GM18870 (cell line): ENCODE measurements around the gene ZC3HAV1L.
"Not testable (repeated sequence)": the region's sequence is repeated elsewhere in the genome, so short reads cannot be mapped to it uniquely, and the experiment has no call there.

ENCODE experiments used
- ATAC-seq: cut with Tn5 transposase; IDR thresholded peaks from one replicate; pipeline ENCODE4 v1.9.1; 2021; ENCODE audit warnings: moderate library complexity; ENCODE audit not compliant: unreplicated experiment

The ZC3HAV1L gene

DNA sequence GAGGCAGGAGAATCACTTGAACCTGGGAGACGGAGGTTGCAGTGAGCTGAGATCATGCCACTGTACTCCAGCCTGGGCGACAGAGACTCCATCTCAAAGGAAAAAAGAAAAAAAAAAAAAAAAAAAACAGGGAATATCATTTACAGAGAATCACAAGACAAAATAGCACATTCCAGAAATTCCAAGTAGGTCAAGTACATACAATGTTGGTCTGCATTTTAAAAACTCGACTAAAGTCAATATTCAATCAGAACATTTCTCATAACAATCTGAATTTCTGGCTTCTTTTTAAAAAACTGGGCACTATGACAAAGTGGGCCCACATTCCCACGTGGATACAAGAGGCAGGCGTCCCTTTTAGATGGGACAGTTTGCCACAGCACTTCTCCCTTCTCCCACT, 12.8 kb downstream of the ZC3HAV1L start:
- no peak for ATAC-seq

DNA sequence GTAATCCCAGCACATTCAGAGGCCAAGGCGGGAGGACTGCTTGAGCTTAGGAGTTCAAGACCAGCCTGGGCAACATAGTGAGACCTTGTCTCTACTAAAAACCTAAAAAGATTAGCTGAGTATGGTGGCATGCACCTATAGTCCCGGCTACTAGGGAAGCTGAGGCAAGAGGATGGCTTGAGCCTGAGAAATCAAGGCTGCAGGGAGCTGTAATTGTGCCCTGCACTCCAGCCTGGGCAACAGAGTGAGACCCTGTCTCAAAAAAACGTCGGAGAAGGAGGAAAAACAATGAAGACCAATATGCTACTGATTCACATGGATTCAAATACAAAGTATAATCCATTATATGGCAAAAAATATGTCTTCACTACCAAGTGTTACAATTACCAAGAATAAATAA, 13.6 kb downstream of the ZC3HAV1L start:
- no peak for ATAC-seq

DNA sequence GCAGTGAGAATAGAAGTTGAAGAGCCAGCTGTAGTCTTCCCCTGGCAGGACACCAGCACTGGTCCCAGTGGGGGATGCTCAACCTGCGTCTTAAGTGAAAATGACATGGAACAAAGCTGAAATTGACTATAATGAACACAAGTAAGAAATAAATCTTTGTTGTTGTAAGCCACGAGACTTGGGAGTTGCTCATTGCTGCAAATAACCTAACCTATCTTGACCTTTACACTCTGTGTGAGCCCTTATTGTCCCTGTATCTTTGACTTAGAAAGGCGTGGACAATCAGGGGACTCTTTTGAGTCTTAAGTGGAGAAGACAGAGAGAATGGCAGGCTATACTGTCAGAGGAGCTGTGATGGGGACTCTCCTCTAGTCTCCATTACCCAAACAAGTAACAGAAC, 16.9 kb downstream of the ZC3HAV1L start:
- no peak for ATAC-seq

DNA sequence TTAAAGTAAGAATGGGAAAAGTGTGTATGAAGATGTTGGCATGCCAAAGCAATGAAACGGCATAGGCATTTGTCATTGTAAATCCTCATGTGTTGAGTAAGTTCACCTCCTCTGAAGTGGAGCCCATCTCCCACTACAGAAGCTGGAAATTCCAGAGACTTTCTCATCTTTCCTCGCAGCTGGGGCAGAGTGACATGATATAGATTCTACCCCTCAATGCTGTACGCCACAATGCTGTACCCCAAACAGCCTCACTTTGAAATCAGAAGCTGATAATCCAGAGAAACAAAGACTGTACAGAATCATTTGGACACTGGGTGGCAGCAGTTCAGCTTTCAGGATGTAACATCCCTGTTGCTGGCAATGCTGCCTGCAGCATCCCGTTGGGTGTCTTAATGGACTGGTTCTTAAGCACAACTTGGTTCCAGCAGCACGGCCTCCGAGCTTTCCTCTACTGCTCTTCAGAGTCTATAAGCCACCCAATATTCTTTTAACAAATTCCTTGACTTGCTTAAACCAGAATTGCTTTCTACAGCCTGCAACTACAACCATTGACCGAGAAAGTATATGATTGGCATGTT, 18.8 kb downstream of the ZC3HAV1L start:
- peak; percentile 81 for ATAC-seq

DNA sequence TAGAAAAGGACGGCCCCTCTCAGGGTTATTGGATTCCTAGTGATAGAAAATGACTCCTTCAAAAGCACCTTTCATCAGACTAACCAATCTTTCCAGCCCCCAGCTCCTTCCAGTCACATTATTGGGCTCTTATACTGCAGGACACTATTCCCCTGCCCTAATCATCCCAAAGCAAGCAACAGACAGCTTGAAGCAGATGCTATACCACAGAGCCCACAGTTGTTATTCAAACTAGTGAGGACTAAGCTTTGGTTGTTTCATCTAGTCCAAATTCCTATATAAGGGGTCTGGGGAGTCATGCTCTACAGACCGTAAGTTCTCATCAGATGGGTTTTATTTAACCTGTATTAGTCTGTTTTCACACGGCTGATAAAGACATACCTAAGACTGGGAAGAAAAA, 24.5 kb downstream of the ZC3HAV1L start:
- ATAC-seq, result no peak

DNA sequence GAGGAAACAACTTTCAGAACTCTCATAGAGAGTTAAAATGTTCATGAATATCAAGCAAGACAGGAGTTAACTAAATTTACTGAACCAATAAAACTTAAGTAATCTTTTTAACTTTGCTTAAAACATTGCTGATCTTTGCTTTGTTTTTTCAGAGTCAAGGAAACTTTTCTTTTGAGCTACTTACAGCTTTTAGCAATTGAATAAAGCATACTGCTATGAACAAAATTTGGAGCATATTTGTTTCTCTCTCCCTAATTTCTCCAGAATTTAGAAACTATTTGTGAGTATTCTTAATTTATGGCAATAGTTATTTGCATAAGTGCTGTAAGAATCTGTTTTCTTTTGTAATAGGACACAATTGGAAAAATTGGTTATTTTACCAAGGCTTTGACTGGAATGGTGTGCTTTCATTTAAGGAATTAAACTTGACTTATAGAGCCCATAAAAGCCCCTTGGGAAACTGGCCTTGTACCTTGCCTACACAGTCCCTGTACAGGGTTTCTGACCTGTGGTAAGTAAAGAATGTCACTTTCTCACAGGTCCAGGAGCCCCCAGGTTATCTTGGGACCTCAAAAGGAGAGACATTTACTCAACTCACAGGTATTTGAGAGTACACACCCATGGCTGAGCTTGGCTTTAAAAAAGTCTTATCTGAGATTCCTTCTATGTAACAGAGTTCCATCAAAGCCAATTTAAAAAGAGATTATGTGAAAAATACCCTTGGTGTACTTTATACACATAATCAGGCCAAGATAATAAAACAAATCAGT, 31.3 kb downstream of the ZC3HAV1L start:
- no peak for ATAC-seq

DNA sequence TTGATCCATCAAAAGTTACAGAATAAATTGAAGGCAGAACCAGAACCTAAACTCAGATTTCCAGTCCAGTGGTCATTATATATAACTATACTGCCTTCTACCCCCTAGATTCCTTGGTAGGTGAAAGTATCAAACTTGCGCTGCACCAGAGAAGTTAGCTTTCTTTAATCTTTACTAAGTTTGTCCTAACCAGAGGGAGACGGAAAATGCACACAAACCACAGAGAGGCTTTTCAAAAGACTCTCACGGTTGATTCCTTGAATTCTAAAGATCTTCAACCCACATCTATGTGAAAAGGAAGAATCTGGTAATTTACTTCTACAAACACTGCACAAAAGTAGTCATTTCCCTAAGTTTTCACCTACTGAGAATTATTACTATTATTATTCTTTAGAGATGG, 36.4 kb downstream of the ZC3HAV1L start:
- ATAC-seq, result no peak

DNA sequence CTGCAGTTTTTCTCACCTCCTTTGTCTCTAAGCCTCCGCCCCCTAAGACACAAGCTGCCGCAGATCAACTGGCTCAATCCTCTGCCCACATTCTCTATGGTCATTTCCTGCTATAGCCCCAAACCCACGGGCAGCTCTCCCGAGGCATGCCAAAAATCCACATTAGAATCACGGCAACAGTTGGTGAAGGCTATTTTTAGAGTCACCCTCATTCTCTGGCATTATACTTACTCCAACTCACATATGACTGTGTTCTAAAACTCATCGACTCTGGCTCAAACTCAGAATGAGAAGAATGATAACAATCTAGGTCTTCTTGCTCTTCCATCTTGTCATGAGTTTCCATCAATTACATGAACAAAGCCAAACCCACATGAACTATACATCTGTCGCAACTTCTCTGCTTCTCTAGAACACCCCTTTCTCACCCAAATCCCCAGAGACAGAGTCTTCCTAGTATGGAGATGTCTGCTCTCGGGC, 43.8 kb downstream of the ZC3HAV1L start:
- ATAC-seq, result no peak

DNA sequence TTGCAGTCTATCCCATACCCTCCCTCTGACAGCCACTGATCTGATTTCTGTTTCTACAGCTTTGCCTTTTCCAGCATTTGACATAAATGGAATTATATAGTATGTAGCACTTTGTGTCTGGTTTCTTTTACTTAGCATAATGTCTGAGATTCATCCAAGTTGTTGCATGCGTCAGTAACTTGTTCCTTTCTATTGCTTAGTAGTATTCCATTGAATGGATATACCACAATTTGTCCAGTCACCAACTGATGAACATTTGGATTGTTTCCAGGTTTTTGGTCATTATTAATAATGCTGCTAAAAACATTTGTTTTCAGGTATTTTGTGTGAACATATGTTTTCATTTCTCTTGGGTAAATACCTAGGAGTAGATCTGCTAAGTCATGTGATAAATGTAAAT, 48.2 kb downstream of the ZC3HAV1L start:
- ATAC-seq, result no peak

DNA sequence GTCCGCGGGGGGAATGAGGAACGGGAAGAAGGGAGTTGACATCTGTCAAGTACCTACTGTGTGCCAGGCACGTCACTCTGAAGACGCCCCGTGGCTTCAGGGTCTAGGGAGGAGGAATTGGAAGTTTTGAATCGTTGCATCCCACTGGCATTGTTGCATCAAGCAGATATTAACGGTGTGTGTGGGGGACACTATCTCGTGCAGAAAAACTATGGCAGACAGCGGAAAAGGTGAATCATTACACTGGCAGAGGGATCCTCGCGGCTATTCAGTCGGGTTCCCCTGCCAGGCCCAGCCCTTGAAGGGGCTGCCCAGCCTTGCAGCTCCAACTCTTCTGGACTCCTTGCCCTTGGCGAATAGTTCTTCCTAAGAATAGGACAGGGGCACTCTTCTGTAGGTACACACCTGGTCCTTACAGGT, 53.6 kb downstream of the ZC3HAV1L start:
- no peak for ATAC-seq

DNA sequence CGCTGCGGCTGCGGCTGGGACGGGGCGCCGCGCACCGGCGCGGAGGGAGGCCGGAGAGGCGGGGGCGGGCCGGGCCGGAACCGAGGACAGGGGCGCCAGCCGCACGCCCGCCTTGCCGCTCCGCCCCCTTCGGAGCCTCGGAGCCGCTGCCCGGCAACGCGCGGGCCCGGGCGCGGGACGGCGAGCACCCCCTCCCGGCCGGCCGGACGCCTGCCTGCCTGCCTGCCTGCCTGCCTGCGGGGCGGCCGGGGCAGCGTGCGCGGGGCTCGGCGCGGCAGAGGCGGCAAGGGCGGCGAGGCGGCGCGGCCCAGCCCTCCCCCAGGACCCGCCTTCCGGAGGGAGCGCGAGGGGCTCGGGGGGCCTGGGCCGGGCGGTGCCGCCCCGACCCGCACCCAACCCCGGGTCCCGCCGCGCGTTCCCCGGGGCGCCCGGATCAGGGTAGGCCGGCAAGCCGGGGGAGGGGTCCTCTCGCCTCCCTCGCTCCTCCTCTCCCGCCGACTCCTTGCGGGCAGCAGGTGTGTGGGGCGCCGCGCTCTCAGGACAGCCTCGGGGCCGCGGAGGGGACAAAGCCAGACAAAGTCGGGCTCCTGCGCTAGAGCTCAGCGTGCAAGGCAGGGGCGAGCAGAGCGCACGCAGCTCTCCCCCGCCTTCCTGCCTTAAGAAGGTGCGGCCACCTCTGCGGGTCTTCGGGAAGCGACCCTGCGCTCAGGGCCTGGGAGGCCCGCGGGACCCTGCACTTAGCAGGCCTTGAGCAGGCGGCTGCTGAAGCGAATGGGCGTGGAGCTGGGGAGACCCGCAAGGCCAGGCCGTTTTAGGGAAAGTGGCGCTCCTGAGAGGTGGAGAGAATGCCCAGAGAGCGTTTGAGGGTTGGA, 54.3 kb downstream of the ZC3HAV1L start, which contains the start of gene KIAA1549:
KIAA1549 (minus strand) TSS at position 58 of the 872 bp plus-strand sequence. CDS start 120 bp downstream, outside the sequence.
- no peak for ATAC-seq

DNA sequence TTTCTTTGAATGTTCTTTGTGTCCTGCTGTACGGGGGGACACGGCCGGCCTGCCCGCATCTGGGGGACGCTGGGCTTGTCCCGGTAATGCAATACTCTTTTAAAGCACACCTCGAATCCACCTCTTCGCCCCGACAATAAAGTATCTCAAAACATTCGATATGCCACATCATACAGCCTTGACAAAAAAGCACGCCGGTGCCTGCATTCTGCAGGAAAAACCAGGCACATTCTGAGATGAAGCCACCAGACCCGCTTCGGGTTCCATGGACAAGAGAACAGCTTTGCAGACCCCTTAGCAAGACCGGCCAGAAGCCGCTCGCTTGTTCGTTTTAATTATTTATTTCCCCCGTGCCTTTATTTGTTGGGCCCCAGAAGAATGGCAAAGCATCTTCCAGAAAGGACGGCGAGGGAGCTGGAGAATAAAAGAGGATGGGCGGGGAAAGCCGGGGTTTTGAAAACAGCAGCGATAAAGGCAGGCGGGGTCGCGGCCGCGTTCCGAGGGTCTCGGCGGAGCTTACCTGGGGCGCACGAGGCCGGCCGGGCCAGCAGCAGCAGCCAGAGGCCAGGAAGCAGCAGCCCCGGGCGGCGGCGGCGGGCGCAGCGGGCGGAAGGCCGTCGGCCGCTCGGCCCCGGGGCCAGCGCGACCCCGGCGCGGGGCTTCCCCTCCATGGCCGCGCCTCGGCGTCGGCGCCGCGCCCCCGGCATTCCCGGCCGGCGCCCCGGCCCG, 55.1 kb downstream of the ZC3HAV1L start:
- ATAC-seq, result no peak

DNA sequence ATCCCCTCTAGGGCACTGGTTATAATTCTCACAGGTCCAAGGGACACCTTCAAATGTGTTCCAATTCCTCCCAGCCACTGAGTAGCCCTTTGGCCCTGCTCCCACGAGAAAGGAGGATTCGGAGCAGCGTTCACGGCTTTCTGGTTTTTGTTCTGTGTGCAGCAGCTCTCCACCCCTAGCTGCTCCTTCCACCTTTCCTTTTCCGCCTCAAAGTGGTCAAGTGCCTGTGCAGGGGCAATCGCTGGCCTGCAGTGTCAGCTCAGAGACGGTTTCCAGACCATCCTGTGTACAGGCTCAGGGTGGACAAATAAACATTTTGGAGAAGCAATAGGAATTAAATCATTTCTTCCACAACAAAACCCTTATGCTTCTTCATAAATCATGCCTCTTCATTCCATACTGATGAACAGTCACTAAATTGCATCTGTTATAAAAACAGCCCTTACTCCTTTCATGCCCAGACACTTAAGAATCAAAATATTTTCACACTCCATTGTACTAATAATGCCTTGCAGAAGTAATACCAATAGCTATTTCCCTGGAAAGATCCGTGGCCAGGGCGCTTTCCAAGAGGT, 55.8 kb downstream of the ZC3HAV1L start:
- ATAC-seq, result no peak

DNA sequence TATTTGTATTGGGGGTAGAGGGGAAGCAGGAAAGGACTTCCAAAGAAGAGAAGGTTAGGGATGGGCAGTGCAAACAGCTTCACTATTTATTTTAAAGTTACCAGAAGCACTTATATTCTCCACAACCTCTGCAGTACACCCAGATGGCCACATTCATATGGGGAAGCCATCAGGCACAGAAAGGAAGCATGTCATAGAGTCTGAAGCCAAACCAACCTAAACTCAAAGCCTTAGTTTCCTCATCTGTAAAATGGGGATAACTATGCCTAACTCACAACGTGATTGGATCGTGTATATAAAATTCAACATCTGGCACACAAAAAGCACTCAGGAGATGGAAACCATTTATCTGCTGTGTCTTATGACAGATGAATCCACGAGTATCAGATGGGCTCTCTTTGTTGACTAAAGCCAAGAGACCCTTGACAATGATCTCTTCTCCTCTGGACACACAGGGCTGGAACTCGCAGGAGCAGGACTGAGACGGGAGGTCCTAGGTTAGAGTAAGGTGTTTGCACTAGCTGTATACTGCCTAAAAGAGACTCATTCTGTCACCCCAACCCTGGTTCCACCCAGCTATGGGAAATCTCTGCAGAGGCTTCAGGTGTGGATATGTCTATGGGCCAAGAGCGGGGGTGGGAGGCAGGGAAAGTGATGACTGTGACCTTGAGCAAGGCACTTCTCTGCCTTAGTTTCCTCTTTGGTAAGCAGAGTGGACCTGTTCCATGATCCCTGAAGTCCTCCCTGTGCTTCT, 56.4 kb downstream of the ZC3HAV1L start:
- ATAC-seq, result no peak

DNA sequence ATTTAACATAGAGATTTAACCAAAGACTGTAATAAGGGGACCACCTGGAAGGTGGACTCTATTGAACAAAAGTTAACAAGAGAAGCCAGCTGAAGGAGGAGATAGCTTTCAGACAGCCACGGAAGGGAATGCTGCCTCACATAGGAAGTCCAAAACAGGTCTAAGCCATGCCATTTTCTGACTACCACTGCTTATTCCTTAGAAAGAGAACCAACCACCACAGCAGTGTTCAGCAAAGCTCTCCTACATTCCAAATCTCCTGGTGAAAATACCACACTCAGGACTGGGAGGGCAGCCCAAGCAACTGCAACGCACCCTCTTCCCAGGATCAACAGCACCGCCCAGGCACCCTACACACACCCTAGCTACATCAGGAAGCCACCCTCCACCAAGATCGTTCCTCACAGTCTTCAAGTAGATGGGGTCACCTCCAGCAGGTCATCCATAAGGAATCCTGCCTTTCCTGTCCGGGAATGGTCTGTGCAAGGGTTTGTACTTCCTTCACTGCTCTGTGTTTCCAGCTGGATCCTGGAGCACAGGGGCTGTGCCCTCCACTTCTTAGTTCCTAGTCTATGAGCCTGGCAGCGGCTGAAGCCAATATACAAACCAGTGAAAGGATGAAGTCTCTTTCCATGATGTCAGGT, 57.2 kb downstream of the ZC3HAV1L start:
- ATAC-seq, result no peak

DNA sequence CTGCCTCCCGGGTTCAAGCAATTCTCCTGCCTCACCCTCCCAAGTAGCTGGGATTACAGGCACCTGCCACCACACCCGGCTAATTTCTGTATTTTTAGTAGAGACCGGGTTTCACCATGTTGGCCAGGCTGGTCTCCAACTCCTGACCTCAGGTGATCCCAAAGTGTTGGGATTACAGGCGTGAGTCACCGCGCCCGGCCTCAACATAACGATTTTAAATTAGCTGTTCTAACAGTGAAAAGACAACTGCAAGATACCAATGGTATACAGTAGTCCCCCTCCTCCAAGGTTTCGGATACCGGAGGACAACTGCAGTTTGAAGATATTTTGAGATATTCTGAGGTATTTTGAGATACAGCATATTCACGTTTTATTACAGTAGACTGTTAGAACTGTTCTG, 59.7 kb downstream of the ZC3HAV1L start:
- not testable (repeated sequence) for ATAC-seq
